GM12878 (cell line): Measurements from ENCODE around the gene ZNF891. TPM values are rescaled to one million over a fixed set of nuclear protein-coding genes. Genes with fewer than 3 reads are reported as not detected.

Source experiments
- ATAC-seq: fragments of 200-7000 bp; cut with Tn5 transposase; 3 replicates; pipeline ENCODE4 v1.9.1; 2020; ENCODE audit warnings: mild to moderate bottlenecking, moderate library complexity
- BruUV-seq: library from RNA; stranded (reverse); fragments of 400-500 nt; replicated peaks from 2 replicates; lab custom pipeline; 2021; lab: Mats Ljungman, UMichigan
- CTCF ChIA-PET: fragments of 300-600 bp; sonication (Branson Sonifier 250); formaldehyde crosslinking; extraction: SDS; loops from one replicate; lab custom pipeline; 2021; ENCODE audit warnings: inconsistent platforms; lab: Yijun Ruan, JAX
- POLR2A ChIA-PET: fragments of 350-600 bp; formaldehyde crosslinking; extraction: SDS; loops from one replicate; lab custom pipeline; 2021; ENCODE audit warnings: inconsistent platforms; lab: Charles Lee
- RAD21 ChIA-PET: fragments of 300-600 bp; sonication (Branson Sonifier 250); formaldehyde crosslinking; loops from one replicate; lab custom pipeline; 2023; ENCODE audit warnings: antibody characterized with exemption; ENCODE audit not compliant: unreplicated experiment; lab: Charles Lee
- SMC1A ChIA-PET: fragments of 300-600 bp; sonication (Branson Sonifier 250); formaldehyde crosslinking; loops from one replicate; lab custom pipeline; 2023; ENCODE audit not compliant: unreplicated experiment, uncharacterized antibody; lab: Charles Lee
- DNase-seq: peaks from one replicate; pipeline ENCODE4 v3.0.0-alpha.2; 2011; ENCODE audit warnings: low read depth, low spot score
- FAIRE-seq: peaks from 3 replicates; lab custom pipeline; 2011; peaks lifted over from hg19 to GRCh38; lab: Jason Lieb, UNC
- H2AFZ ChIP-seq: 2 replicates; pipeline ENCODE4 v1.6.0; 2011; ENCODE audit warnings: low read depth, low read length, control low read depth; ENCODE audit not compliant: control insufficient read depth
- H3K27ac ChIP-seq: 2 replicates; pipeline ENCODE4 v1.5.1; 2011; ENCODE audit warnings: control low read depth; ENCODE audit not compliant: control insufficient read depth, insufficient read depth
- H3K27me3 ChIP-seq, 2 experiments: replicated peaks in 1 of 2; 2 replicates each; pipeline versions ENCODE4 v1.6.0 to v1.6.1; 2011; ENCODE audit warnings: low read length in 1 of 2; ENCODE audit not compliant: control insufficient read depth in 2 of 2, insufficient read depth in 2 of 2
- H3K36me3 ChIP-seq, 2 experiments: 2 replicates each; pipeline ENCODE4 v1.5.1; 2011; ENCODE audit warnings: low read length in 1 of 2; ENCODE audit not compliant: control insufficient read depth in 2 of 2, insufficient read depth in 2 of 2
- H3K4me1 ChIP-seq: 2 replicates; pipeline ENCODE4 v1.6.1; 2011; ENCODE audit warnings: mild to moderate bottlenecking, low read length, moderate library complexity, mixed read lengths; ENCODE audit not compliant: control insufficient read depth, insufficient read depth
- H3K4me2 ChIP-seq: 2 replicates; pipeline ENCODE4 v1.6.0; 2011; ENCODE audit warnings: control low read depth; ENCODE audit not compliant: control insufficient read depth, insufficient read depth
- H3K4me3 ChIP-seq: fragments of 200-600 bp; sonication (generic); 2 replicates; pipeline ENCODE4 v1.5.1; 2016
- H3K79me2 ChIP-seq: 2 replicates; pipeline ENCODE4 v1.6.0; 2011; ENCODE audit warnings: low read length; ENCODE audit not compliant: control insufficient read depth, insufficient read depth
- H3K9ac ChIP-seq: 2 replicates; pipeline ENCODE4 v1.8.0; 2011; ENCODE audit warnings: low read length, control low read depth, mixed read lengths; ENCODE audit not compliant: control insufficient read depth, insufficient read depth
- H3K9me3 ChIP-seq: replicated peaks from 3 replicates; pipeline ENCODE4 v1.5.1; 2011; ENCODE audit warnings: mild to moderate bottlenecking, low read length; ENCODE audit not compliant: control insufficient read depth, insufficient read depth
- H4K20me1 ChIP-seq: 2 replicates; pipeline ENCODE4 v1.6.0; 2011; ENCODE audit not compliant: control insufficient read depth, insufficient read depth
- CREB1 ChIP-seq: IDR thresholded peaks from 2 replicates; pipeline ENCODE4 v1.6.1; 2012; ENCODE audit warnings: low read depth, mild to moderate bottlenecking, inconsistent platforms
- CREM ChIP-seq: IDR thresholded peaks from 2 replicates; pipeline ENCODE4 v1.6.1; 2014; ENCODE audit warnings: antibody characterized with exemption, low read depth
- EZH2 ChIP-seq: IDR thresholded peaks from 2 replicates; pipeline ENCODE4 v1.6.1; 2012; ENCODE audit warnings: low read depth, mild to moderate bottlenecking, control low read depth, inconsistent platforms, low read length, borderline replicate concordance; ENCODE audit not compliant: control insufficient read depth
- SIX5 ChIP-seq: IDR thresholded peaks from 2 replicates; pipeline ENCODE4 v1.6.1; 2011; ENCODE audit warnings: mild to moderate bottlenecking, low read depth, low read length, moderate library complexity; ENCODE audit not compliant: severe bottlenecking
- SMC3 ChIP-seq: IDR thresholded peaks from 2 replicates; pipeline ENCODE4 v1.6.1; 2011; ENCODE audit warnings: low read length, improper control_type of control experiment, borderline replicate concordance
- STAT1 ChIP-seq: fragments of 450-650 bp; conservative IDR thresholded peaks from 2 replicates; pipeline ENCODE4 v1.6.1; 2014; ENCODE audit warnings: antibody characterized with exemption, mild to moderate bottlenecking
- TAF1 ChIP-seq: IDR thresholded peaks from 2 replicates; pipeline ENCODE4 v1.6.1; 2011; ENCODE audit warnings: mild to moderate bottlenecking, low read depth, low read length, borderline replicate concordance
- YY1 ChIP-seq: IDR thresholded peaks from 2 replicates; pipeline ENCODE4 v1.6.1; 2011; ENCODE audit warnings: low read depth, mild to moderate bottlenecking, low read length
- ZZZ3 ChIP-seq: IDR thresholded peaks from 2 replicates; pipeline ENCODE4 v1.6.1; 2011; ENCODE audit warnings: low read depth; ENCODE audit not compliant: control insufficient read depth, insufficient read length
- WGBS: methylation state at CpG from one replicate; pipeline ENCODE4 v1.1.6; 2016; ENCODE audit warnings: low lambda C conversion rate; ENCODE audit not compliant: insufficient replicate concordance, insufficient coverage; ENCODE audit errors: missing lambda C conversion rate; 5-methylcytosine and 5-hydroxymethylcytosine counted together
- in situ Hi-C: fragments of 300-500 bp; cut with MboI; formaldehyde crosslinking; loops from 9 replicates; pipeline ENCODE4 v1.14.3; 2018; ENCODE audit warnings: mixed read lengths
- intact Hi-C: fragments of 100-400 bp; cut with micrococcal nuclease; formaldehyde crosslinking; loops from one replicate; pipeline ENCODE4 v1.14.2; 2022; ENCODE audit not compliant: unreplicated experiment
- polyA plus RNA-seq, 11 experiments: library from polyadenylated mRNA; depleted of rRNA in 4 of 11; unstranded in 6 of 11; stranded (reverse) in 5 of 11; fragments of >200 nt; fragmentation: Nextera tagmentation in 4 of 11; fragmentation: Illumina TruSeq in 1 of 11; extraction: Ambion mirVana in 4 of 11; extraction: Trizol in 1 of 11; gene quantifications; 1 replicate in 1 of 11; 2 replicates in 10 of 11; pipeline versions ENCODE4 v1.2.1 to v1.2.3, GENCODE V29; 2011 to 2016; ENCODE audit warnings: inconsistent platforms in 2 of 11, missing spikeins in 2 of 11, low read depth in 1 of 11
- total RNA-seq, 4 experiments: library from RNA; depleted of rRNA in 3 of 4; stranded (reverse); fragments of >200 nt in 3 of 4; fragmentation: Illumina TruSeq in 1 of 4; extraction: Trizol in 1 of 4; gene quantifications; 2 replicates each; pipeline versions ENCODE4 v1.2.1 to v1.2.3, GENCODE V29; 2013 to 2021
- TF ChIP-seq, protein P1 (sequence below): IDR thresholded peaks from 2 replicates; pipeline ENCODE4 v1.6.1; 2012; ENCODE audit warnings: low read depth, low read length, improper control_type of control experiment
- TF ChIP-seq, protein P2 (sequence below): fragments of 450-650 bp; conservative IDR thresholded peaks from 2 replicates; pipeline ENCODE4 v1.6.1; 2017; ENCODE audit warnings: mild to moderate bottlenecking, moderate library complexity
- TF ChIP-seq, protein P3 (sequence below): IDR thresholded peaks from 2 replicates; pipeline ENCODE4 v1.6.1; 2012; ENCODE audit warnings: low read length, inconsistent platforms
- TF ChIP-seq, protein P4 (sequence below): IDR thresholded peaks from 2 replicates; pipeline ENCODE4 v1.6.1; 2012; ENCODE audit warnings: mild to moderate bottlenecking, low read depth, low read length

The ZNF891 gene
- total and polyA plus RNA-seq, 10 of the 15 experiments (the other 5 are each of a cell fraction or from before 2014, with no cell fraction given) = 0.20 to 1.1 (median 0.69) TPM

DNA sequence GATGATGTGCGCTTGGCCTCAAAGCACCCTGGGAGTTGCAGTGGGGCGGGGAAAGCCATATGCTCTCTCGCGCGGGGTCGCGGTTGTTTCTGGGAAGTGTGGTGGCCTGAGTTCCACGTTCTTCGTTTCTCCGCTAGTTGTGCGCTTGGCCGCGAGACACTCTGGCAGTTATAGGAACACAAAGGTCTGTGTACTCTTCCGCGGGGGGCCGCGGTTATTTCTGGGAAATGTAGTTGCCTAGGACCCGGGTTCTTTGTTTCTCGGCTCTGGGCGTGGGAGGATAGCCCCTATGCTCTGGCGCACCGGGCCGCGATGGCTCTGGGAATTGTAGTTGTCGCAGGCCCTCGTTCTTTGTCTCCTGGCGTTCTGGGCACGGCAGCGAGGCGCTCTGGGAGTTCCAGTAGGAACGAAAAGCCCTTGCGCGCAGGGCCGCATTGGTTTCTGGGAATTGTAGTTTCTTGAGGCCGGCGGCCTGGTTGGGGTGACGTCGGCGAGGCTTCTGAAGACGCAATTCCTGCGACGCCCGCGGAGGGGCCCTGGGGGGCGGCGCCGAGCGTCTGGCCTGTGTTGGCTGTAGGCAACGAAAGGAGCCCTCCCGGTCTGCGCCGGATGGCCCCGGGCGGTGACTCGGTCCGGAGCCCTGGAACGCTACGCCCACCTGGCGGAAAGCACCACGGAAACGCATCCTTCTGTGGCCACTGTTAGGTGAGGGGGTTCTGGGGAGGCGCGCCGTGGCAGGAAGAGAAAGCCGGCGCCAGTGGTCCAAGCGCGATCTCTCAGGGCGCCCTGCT lies 49.5 kb downstream of the ZNF891 start, which contains the start of gene ZNF140 (continued):
- TF ChIP-seq, protein P1, sequence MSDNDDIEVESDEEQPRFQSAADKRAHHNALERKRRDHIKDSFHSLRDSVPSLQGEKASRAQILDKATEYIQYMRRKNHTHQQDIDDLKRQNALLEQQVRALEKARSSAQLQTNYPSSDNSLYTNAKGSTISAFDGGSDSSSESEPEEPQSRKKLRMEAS = 0 out of 2 replicates have a peak, but pooled peaks have one; percentile 5
- TF ChIP-seq, protein P2, sequence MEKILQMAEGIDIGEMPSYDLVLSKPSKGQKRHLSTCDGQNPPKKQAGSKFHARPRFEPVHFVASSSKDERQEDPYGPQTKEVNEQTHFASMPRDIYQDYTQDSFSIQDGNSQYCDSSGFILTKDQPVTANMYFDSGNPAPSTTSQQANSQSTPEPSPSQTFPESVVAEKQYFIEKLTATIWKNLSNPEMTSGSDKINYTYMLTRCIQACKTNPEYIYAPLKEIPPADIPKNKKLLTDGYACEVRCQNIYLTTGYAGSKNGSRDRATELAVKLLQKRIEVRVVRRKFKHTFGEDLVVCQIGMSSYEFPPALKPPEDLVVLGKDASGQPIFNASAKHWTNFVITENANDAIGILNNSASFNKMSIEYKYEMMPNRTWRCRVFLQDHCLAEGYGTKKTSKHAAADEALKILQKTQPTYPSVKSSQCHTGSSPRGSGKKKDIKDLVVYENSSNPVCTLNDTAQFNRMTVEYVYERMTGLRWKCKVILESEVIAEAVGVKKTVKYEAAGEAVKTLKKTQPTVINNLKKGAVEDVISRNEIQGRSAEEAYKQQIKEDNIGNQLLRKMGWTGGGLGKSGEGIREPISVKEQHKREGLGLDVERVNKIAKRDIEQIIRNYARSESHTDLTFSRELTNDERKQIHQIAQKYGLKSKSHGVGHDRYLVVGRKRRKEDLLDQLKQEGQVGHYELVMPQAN = peak; percentile 63; the same call in 1 of the 2 replicates
- TF ChIP-seq, protein P3, sequence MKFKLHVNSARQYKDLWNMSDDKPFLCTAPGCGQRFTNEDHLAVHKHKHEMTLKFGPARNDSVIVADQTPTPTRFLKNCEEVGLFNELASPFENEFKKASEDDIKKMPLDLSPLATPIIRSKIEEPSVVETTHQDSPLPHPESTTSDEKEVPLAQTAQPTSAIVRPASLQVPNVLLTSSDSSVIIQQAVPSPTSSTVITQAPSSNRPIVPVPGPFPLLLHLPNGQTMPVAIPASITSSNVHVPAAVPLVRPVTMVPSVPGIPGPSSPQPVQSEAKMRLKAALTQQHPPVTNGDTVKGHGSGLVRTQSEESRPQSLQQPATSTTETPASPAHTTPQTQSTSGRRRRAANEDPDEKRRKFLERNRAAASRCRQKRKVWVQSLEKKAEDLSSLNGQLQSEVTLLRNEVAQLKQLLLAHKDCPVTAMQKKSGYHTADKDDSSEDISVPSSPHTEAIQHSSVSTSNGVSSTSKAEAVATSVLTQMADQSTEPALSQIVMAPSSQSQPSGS = no peak

DNA sequence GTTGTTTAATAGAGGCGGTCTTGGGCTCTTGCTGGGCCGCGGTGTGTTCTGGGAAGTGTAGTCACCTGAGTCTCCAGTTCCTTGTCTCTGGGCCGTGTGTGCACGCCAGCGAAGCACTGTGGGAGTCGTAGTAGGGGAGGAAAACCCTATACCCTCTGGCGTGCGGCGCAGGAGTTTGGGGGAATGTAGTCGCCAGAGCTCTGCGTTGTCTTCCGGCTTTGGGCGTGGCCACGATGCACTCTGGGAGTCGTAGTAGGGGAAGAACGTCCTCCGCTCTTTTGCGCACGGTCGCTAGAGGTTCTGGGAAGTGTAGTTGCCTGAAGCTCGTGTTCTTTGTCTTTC lies 50.1 kb downstream of the ZNF891 start:
- DNase-seq (peak; percentile 96), FAIRE-seq (peak; percentile 99), ATAC-seq (peak; percentile 90)
- Histone ChIP-seq H3K9ac (peak overlapping the region; percentile 88), H3K4me3 (peak overlapping the region; percentile 81), H3K36me3 (peaks cover 0 to 12% of the 10 kb centered on the region in 2 experiments; a peak in 2 of 4 replicates), H3K4me2 (peak overlapping the region; percentile 67), H3K79me2 (peaks cover 6% of the 10 kb centered on the region), H2AFZ (peak overlapping the region; percentile 83), H3K27me3 (no peaks in the 10 kb centered on the region), H3K27ac (peak overlapping the region; percentile 93), H4K20me1 (no peaks in the 10 kb centered on the region), H3K9me3 (peaks cover 44% of the 10 kb centered on the region), H3K4me1 (no peaks in the 10 kb centered on the region)
- ChIA-PET CTCF (interaction anchor here (0.5 to 2.5 kb wide), 3 partner anchors 11 to 101 kb away, joined by 3 to 12 read pairs (median 3); partner anchors contain the start of gene ZNF268), RAD21 (interaction anchor here (0.8 to 2.0 kb wide), 4 partner anchors 93 to 251 kb away, joined by 3 to 8 read pairs (median 4); partner anchors contain the start of genes GOLGA3, ZNF26, ZNF268 and ZNF605), POLR2A (no interaction called here), SMC1A (interaction anchor here (0.7 to 2.4 kb wide), 5 partner anchors 39 to 101 kb away, joined by 3 to 12 read pairs (median 3); partner anchors contain the start of genes ZNF26 and ZNF268)
- intact Hi-C loops (loop anchor here (1.0 to 5.0 kb wide), 6 partner anchors 43 to 318 kb away; partner anchors contain the start of genes ANKLE2, ZNF10, ZNF26 and ZNF268), in situ Hi-C loops (loop anchor here (5.0 kb wide), 1 partner anchor 93 kb away; the partner anchor contains the start of gene ZNF26)
- TSS peak; percentile 93 for BruUV-seq
- WGBS = 2% methylated on average over 22 of the region's 22 CpGs
- TF ChIP-seq SIX5 (peak; percentile 92), SMC3 (no peak), YY1 (peak; percentile 72), ZZZ3 (no peak), CREB1 (peak; percentile 99), CREM (peak; percentile 99), STAT1 (no peak; the same call in 1 of the 2 replicates), EZH2 (no peak), TAF1 (0 out of 2 replicates have a peak, but pooled peaks have one; percentile 7)
- TF ChIP-seq, protein P4, sequence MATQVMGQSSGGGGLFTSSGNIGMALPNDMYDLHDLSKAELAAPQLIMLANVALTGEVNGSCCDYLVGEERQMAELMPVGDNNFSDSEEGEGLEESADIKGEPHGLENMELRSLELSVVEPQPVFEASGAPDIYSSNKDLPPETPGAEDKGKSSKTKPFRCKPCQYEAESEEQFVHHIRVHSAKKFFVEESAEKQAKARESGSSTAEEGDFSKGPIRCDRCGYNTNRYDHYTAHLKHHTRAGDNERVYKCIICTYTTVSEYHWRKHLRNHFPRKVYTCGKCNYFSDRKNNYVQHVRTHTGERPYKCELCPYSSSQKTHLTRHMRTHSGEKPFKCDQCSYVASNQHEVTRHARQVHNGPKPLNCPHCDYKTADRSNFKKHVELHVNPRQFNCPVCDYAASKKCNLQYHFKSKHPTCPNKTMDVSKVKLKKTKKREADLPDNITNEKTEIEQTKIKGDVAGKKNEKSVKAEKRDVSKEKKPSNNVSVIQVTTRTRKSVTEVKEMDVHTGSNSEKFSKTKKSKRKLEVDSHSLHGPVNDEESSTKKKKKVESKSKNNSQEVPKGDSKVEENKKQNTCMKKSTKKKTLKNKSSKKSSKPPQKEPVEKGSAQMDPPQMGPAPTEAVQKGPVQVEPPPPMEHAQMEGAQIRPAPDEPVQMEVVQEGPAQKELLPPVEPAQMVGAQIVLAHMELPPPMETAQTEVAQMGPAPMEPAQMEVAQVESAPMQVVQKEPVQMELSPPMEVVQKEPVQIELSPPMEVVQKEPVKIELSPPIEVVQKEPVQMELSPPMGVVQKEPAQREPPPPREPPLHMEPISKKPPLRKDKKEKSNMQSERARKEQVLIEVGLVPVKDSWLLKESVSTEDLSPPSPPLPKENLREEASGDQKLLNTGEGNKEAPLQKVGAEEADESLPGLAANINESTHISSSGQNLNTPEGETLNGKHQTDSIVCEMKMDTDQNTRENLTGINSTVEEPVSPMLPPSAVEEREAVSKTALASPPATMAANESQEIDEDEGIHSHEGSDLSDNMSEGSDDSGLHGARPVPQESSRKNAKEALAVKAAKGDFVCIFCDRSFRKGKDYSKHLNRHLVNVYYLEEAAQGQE = no peak
